HG02588 (cell line): Measurements from ENCODE around the gene TRIP4.
"Not testable (repeated sequence)": the region's sequence is repeated elsewhere in the genome, so short reads cannot be mapped to it uniquely, and the experiment has no call there.

Source experiments
- ATAC-seq: cut with Tn5 transposase; IDR thresholded peaks from one replicate; pipeline ENCODE4 v1.9.1; 2021; ENCODE audit warnings: mild to moderate bottlenecking, moderate library complexity; ENCODE audit not compliant: unreplicated experiment

Gene TRIP4

DNA sequence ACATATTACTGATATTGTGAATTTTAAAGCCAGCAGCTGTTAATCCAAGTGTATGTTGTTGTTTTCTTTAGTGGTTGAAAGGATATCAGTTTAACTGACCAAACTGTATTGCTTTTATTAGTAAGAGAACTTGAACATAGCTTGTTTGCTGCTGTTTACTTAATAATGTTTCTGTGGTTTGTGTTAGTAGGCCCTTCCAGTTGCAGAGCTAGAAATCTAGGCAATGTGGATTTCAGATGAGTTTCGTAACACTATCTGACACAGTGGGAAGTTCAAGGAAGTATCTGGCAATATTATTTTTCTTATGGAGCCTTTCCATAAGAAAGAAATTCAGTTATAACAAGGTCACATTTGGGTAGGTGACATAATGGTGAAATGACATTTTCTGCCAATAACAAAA, 91.2 kb downstream of the TRIP4 start:
- ATAC-seq = no peak

- ATAC-seq = no peak
Measured at GRCh38 chr15:64480891-64481290, 93.3 kb downstream of the TRIP4 start.

- ATAC-seq = no peak
Measured at GRCh38 chr15:64483749-64484148, 96.1 kb downstream of the TRIP4 start.

DNA sequence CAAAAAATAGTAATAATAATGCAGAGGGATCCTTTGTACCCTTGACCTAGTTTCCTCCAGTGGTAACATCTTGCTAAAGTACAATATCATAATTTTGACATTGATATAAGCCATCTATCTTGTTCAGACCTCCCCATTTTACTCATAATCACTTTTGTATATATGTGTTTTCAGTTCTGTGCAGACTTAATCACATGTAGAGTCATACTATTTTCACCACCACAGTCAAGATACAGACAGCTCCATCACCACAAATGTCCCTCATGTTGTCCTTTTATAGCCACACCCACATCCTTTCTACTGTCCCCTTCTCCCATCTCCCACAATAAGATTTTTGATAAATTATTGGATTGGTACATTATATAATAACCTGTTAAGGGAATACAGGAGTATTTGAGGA, 98.2 kb downstream of the TRIP4 start:
- no peak for ATAC-seq

- ATAC-seq = no peak
Measured at GRCh38 chr15:64490598-64491259, 103.1 kb downstream of the TRIP4 start.

GRCh38 chr15:64493641-64494040, 106.0 kb downstream of the TRIP4 start:
- ATAC-seq = no peak

GRCh38 chr15:64495968-64496367, 108.3 kb downstream of the TRIP4 start:
- ATAC-seq = not testable (repeated sequence)

DNA sequence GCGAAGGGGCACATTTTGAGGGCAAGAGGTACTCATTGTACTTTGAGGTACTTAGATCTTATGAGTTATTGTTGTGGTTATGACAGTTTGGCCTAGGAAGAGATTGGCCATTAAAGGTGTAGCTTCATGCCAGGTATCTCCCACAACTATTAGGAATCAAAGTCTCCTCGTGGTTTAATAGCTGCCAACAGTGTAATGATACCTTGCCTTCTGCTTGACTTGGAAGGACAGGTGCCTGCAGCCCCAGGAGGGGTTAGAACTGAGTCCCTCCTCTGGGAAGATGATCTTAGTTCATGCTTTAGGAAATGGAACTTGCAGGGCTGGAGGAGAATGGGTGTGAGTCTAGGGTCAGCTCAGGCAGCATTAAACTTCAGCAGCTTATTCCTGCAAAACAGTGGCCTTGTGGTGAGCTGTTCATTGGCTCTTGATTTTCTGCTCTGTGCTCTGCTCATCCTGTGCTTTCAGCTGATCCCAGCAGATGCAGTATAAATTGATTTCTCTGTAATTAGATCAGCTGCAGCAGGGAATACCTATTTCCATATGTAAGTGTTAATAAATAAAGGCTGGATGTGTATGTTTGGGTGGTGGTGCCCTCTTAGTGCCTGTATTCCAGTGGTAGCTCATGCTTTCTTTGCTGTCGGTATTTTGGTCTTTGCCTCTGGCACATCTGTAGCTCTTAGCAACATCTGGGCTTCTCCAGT, 113.2 kb downstream of the TRIP4 start:
- ATAC-seq = no peak

- ATAC-seq = no peak
Measured at GRCh38 chr15:64501396-64501715, 113.7 kb downstream of the TRIP4 start.

DNA sequence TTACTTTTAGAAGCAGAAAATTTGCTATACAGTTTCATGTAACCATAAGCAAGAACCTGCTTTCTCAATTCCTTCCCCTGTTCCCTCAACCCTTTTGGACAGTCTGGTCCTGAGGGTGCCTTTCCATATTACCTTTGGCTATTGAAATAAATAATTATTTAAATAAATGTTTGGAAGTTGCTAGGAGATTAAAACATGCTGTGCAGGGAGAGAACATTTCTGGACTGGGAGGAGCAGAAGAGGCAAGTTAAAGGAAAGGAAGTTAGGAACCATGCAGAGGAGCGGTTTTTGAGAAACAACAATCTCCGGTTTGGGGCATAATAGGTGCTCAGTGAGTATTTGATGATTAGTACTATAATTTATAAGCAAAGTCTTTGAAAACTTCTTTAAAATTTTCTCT, 114.5 kb downstream of the TRIP4 start:
- ATAC-seq = no peak

- ATAC-seq = no peak
Measured at GRCh38 chr15:64502551-64502950, 114.9 kb downstream of the TRIP4 start.

GRCh38 chr15:64503197-64503596, 115.6 kb downstream of the TRIP4 start:
- no peak for ATAC-seq

DNA sequence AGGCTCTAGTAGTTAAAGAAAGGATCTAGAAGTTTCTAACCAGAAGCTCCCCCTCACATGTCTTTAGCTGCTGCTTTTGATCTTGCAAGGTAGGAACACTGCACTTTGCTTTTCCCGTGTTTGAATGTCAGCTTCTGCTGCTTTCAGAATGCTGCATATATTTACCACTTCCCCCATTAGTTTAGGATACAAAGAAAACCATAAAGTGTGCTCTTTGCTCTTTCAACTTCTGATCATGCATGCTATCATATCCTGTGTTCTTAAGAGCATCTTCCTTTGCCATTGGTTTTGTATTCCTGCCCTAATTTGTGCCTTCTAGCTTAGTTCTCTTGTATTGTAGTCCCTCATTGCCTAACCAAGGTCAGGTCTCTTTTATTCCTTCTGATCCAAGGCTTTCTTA, 116.0 kb downstream of the TRIP4 start:
- no peak for ATAC-seq
